SU-DHL-6 (cell line): ENCODE results near the gene UTS2B.

Experiments used
- H2AFZ ChIP-seq: fragments of 200-600 bp; sonication (generic); 2 replicates; pipeline ENCODE4 v1.6.1; 2014; ENCODE audit warnings: low read depth, mild to moderate bottlenecking, moderate library complexity, mixed read lengths, antibody characterized with exemption, low read length; ENCODE audit not compliant: severe bottlenecking
- H3F3A ChIP-seq: fragments of 200-600 bp; shearing (Covaris generic); 2 replicates; pipeline ENCODE4 v1.6.0; 2016; ENCODE audit warnings: antibody characterized with exemption, mild to moderate bottlenecking; ENCODE audit not compliant: insufficient read depth
- H3K27ac ChIP-seq: fragments of 200-600 bp; sonication (generic); 2 replicates; pipeline ENCODE4 v1.5.1; 2016; ENCODE audit warnings: low read depth, mild to moderate bottlenecking, low read length, moderate library complexity, mixed read lengths
- H3K27me3 ChIP-seq: fragments of 200-600 bp; sonication (generic), shearing (Covaris generic); 2 replicates; pipeline ENCODE4 v1.6.0; 2014; ENCODE audit warnings: mild to moderate bottlenecking, low read length
- H3K36me3 ChIP-seq: fragments of 200-600 bp; sonication (generic); 2 replicates; pipeline ENCODE4 v1.6.1; 2014; ENCODE audit warnings: mild to moderate bottlenecking, low read length, mixed read lengths
- H3K4me2 ChIP-seq: fragments of 300-600, 200-600 bp; shearing (Covaris generic), sonication (generic); 2 replicates; pipeline ENCODE4 v1.6.0; 2014; ENCODE audit warnings: low read length, low read depth, mild to moderate bottlenecking; ENCODE audit not compliant: poor library complexity, severe bottlenecking
- H3K4me3 ChIP-seq: fragments of 200-600 bp; sonication (generic); 2 replicates; pipeline ENCODE4 v1.5.1; 2014; ENCODE audit warnings: antibody characterized with exemption, low read length, mild to moderate bottlenecking, mixed read lengths; ENCODE audit not compliant: insufficient read depth, poor library complexity, severe bottlenecking
- H3K79me2 ChIP-seq: fragments of 200-600 bp; sonication (generic); 2 replicates; pipeline ENCODE4 v1.6.1; 2014; ENCODE audit warnings: mild to moderate bottlenecking, low read length, moderate library complexity; ENCODE audit not compliant: insufficient read depth
- H3K9ac ChIP-seq: fragments of 200-600 bp; sonication (generic); 2 replicates; pipeline ENCODE4 v1.7.0; 2014; ENCODE audit warnings: mild to moderate bottlenecking, low read length
- H3K9me2 ChIP-seq: fragments of 200-600 bp; sonication (generic); replicated peaks from 2 replicates; pipeline ENCODE4 v1.6.1; 2014; ENCODE audit warnings: low read length; ENCODE audit not compliant: insufficient read depth
- H3K9me3 ChIP-seq: fragments of 200-600 bp; sonication (generic); 2 replicates; pipeline ENCODE4 v1.6.1; 2014; ENCODE audit warnings: low read length, mixed read lengths; ENCODE audit not compliant: insufficient read depth
- H4K20me1 ChIP-seq: fragments of 200-600 bp; sonication (generic); 2 replicates; pipeline ENCODE4 v1.6.1; 2014; ENCODE audit warnings: low read depth, mild to moderate bottlenecking, antibody characterized with exemption, low read length, moderate library complexity, mixed read lengths
- CTCF ChIP-seq: fragments of 200-600 bp; sonication (generic); IDR thresholded peaks from one replicate; pipeline ENCODE4 v1.5.1; 2017; ENCODE audit warnings: antibody characterized with exemption, mild to moderate bottlenecking, low read length, moderate library complexity; ENCODE audit not compliant: insufficient read depth, poor library complexity, severe bottlenecking
- EZH2phosphoT487 ChIP-seq: fragments of 200-600 bp; sonication (generic), shearing (Covaris generic); conservative IDR thresholded peaks from 2 replicates; pipeline ENCODE4 v1.6.1; 2018; ENCODE audit warnings: mild to moderate bottlenecking, antibody characterized with exemption, low read length, moderate library complexity, mixed read lengths

The UTS2B gene

GRCh38 chr3:191330530-191331048 is 263 bp upstream of the UTS2B start:
- Histone ChIP-seq H3K4me3 (peak overlapping the region; percentile 66), H3K79me2 (no peaks in the 10 kb centered on the region), H3K9me3 (no peaks in the 10 kb centered on the region), H3K27ac (no peak overlapping the region), H3K36me3 (no peaks in the 10 kb centered on the region), H3F3A (peaks cover 4% of the 10 kb centered on the region; the same call in 1 of the 2 replicates), H3K9me2 (no peaks in the 10 kb centered on the region), H3K9ac (peak overlapping the region; percentile 79), H2AFZ (no peak overlapping the region), H4K20me1 (no peaks in the 10 kb centered on the region), H3K4me2 (peak overlapping the region; percentile 61), H3K27me3 (no peaks in the 10 kb centered on the region)
- no peak for TF ChIP-seq EZH2phosphoT487
- no peak for TF ChIP-seq CTCF

GRCh38 chr3:191328962-191329653 is 1.2 kb downstream of the UTS2B start, which contains the start of gene CCDC50:
CCDC50 (plus strand) TSS chr3:191329394; CDS start chr3:191329675, 281 bp downstream.
- TF ChIP-seq EZH2phosphoT487, result no peak
- no peak for TF ChIP-seq CTCF
- Histone ChIP-seq H3K27ac (no peak within 1 kb of the TSS), H4K20me1 (no peaks in the 10 kb centered on the region), H3K36me3 (no peaks in the 10 kb centered on the region), H3F3A (peaks cover 4% of the 10 kb centered on the region; the same call in 1 of the 2 replicates), H3K9me3 (no peaks in the 10 kb centered on the region), H3K27me3 (no peaks in the 10 kb centered on the region), H3K4me2 (peak within 1 kb of the TSS; percentile 61), H3K79me2 (no peaks in the 10 kb centered on the region), H3K4me3 (peak within 1 kb of the TSS; percentile 66), H3K9ac (peak within 1 kb of the TSS; percentile 79), H3K9me2 (no peaks in the 10 kb centered on the region), H2AFZ (peak within 1 kb of the TSS; percentile 97)

- no peak for TF ChIP-seq EZH2phosphoT487
- TF ChIP-seq CTCF, result no peak
- no peak overlapping the region for H3K27ac ChIP-seq
These were observed 1.9 kb downstream of the UTS2B start for GRCh38 chr3:191328383-191328961.

More at GRCh38 chr3:191328383-191328961, 1.9 kb downstream of the UTS2B start:
- Histone ChIP-seq H3K9me3 (no peaks in the 10 kb centered on the region), H3K9ac (peak overlapping the region; percentile 79), H3K27me3 (no peaks in the 10 kb centered on the region), H3K9me2 (no peaks in the 10 kb centered on the region), H3F3A (peaks cover 4% of the 10 kb centered on the region; the same call in 1 of the 2 replicates), H3K79me2 (no peaks in the 10 kb centered on the region), H3K4me3 (peak overlapping the region; percentile 66), H4K20me1 (no peaks in the 10 kb centered on the region), H3K4me2 (peak overlapping the region; percentile 61), H2AFZ (peak overlapping the region; percentile 97), H3K36me3 (no peaks in the 10 kb centered on the region)
